Stimulated activated CD8-positive, alpha-beta memory T cell treated with anti-CD3 and anti-CD28 coated beads, Interleukin-2, amount 100 ng/mL, for 48 hours (primary cell): ENCODE data around the gene FBXO11.
"Not testable (repeated sequence)": the region's sequence is repeated elsewhere in the genome, so short reads cannot be mapped to it uniquely, and the experiment has no call there.

ENCODE experiments used
- DNase-seq, 2 donors: peaks; one replicate each; pipeline ENCODE4 v3.0.0-alpha.2; 2020; ENCODE audit warnings: low read depth in 2 of 2

Gene FBXO11

GRCh38 chr2:47906157-47907038, at the start of gene FBXO11:
TSS of gene FBXO11 (minus strand) at chr2:47906498. CDS start at chr2:47905720, 778 bp downstream.
- DNase-seq, result peak; percentile 83 to 88

DNA sequence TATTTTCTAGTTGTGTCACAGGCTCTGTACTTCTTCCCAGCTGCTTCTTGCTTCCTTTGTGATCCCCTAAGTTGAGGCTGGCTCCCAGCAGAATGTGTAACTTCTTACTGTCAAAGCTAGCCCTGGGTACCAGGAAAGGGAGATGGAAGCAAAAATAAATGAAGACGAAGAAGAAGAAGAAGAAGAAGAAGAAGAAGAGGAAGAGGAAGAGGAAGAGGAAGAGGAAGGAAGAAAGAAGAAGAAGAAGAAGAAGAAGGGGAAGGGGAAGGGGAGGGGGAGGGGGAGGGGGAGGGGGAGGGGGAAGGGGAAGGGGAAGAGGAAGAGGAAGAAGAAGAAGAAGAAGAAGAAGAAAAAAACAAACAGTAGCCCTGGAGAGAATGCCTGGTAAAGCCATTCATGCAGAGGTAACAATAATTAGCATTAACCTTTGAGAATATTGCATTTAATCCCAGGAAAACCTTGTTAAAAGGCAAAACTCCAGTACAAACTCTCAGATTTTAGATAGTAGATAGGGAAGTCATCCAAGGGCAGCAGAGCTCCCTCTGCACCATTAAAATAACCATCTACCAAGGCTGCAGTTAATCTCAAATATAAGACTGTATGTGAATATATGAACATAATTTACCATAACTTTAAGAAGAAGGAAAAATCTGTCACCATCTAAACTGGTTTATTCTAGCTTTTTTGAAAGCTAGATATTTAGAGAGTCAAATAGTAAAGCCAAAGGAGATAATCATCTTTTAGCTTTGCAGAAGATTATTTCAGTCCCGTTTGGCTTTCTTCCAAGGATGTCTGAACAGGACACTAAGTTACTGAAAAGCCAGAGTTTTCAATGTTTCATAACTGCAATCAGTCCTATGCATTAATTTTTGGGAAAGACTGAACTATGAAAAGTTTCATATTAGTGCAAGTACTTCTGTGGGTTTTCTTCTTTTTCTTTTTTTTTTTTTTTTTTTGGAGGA, 44.3 kb upstream of the FBXO11 start:
- no peak for DNase-seq

DNA sequence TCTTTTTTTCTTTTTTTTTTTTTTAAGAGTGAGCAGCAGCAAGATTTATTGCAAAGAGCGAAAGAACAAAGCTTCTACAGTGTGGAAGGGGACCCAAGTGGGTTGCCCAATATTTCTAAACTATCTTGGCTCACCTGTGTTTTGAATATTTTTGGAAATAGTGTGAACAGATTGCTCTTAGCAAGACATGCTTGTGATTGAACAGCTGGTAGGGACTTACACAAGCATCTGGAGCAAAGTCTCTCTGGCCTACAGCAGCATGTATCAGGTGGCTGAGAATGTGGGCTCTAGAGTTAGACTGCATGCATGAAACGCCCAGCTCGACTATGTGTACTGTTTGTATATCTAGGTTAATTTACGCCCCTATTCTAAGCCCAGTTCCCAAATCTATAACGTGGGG, 40.3 kb upstream of the FBXO11 start:
- no peak for DNase-seq

DNA sequence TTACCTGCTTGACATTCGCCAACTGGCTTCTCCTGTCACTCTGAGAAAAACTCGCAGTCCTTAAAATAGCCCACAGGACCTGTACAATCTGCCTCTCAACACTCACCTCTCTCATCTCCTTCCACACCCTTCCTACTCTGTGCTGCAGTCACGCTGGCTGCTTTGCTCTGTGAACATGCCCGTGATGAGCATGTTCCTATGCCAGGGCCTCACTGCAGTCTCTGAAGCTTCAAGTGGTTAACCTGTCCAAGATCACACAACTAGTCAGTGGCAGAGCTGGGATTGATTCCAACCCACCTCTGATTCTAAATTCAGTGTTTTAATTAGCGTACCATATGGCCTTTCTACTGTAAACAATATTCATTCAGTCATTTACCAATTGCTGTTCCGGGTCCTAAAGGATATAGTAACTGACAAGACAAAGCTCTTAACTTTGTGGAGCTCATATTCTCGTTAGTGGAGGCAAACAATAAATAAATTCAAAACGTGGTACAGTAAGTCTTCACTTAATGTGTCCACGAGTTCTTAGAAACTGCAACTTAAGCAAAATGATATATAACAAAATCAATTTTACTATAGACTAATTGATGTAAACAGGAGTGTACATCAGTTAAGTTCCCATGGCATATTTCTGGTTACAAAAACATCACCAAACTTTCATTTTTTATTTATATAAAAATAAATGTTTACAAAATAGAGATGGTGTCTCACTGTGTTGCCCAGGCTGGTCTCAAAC, 38.9 kb upstream of the FBXO11 start:
- DNase-seq, result no peak

GRCh38 chr2:47941936-47942335, 35.6 kb upstream of the FBXO11 start:
- DNase-seq, result no peak

DNA sequence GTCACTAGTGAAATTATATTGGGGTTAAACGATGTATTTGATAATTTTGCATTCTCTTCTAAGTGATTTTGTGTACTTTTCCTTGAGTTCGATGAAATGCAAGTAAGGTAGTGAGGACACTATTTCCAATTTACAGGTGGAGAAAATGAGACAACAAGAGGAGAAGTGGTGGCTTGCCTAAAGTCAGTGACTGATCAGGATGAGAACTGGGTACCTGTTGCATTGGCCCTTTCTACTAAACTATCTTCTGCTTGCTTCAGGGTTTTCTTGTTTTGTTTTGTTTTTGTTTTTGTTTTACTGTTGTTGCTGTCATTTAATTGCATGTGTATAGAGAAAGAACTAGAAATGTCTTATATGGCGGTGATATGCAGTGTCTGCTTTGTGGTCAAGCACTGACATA, 31.4 kb upstream of the FBXO11 start:
- DNase-seq, result no peak

- DNase-seq, result no peak
Measured at GRCh38 chr2:47935071-47935470, 28.8 kb upstream of the FBXO11 start.

- no peak for DNase-seq
Measured at GRCh38 chr2:47918043-47918442, 11.7 kb upstream of the FBXO11 start.

- DNase-seq, result no peak
Measured at GRCh38 chr2:47917276-47917961, 11.1 kb upstream of the FBXO11 start.

DNA sequence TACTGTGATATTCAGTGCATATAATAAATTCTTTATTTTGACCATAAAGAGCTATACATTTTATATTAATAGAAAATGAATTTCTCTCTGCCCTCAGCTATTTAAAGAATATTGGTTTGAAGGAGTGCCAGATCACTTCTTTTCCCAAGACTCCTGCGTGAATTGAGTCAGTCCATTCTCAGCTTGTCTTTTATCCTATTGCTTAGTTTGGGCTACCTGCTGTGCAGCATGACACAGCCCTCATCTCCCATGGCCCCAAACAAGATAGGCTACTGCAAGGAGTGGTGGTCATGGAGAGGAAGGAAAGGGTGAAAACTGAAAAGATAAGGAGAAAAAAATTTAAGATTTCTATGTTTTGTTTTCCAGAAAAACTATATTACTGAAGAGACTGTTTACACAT, 10.1 kb upstream of the FBXO11 start:
- DNase-seq, result no peak

DNA sequence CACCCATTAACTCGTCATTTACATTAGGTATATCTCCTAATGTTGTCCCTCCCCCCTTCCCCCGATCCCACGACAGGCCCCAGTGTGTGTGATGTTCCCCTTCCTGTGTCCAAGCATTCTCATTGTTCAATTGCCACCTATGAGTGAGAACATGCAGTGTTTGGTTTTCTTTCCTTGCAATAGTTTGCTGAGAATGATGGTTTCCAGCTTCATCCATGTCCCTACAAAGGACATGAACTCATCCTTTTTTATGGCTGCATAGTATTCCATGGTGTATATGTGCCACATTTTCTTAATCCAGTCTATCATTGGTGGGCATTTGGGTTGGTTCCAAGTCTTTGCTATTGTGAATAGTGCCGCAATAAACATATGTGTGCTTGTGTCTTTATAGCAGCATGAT, 4.4 kb upstream of the FBXO11 start:
- not testable (repeated sequence) for DNase-seq

DNA sequence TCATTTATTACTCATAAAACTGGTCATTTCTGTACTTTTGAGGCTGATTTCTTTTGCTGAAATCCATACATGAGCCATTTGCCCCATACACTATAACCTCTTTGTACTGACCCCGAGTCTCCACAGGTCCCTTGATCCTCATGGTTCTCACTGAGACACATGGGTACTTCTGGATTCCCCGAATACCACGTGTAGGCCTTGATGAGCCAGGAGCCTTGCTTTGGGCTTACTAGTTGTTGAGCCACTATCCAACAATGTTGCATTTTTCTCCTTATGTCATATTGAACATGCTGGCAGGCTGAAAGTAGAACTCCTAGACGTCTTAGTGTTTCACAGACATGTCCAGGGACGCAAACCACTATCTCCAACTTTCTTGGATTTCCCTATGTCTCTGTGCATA, 2.4 kb upstream of the FBXO11 start:
- no peak for DNase-seq

DNA sequence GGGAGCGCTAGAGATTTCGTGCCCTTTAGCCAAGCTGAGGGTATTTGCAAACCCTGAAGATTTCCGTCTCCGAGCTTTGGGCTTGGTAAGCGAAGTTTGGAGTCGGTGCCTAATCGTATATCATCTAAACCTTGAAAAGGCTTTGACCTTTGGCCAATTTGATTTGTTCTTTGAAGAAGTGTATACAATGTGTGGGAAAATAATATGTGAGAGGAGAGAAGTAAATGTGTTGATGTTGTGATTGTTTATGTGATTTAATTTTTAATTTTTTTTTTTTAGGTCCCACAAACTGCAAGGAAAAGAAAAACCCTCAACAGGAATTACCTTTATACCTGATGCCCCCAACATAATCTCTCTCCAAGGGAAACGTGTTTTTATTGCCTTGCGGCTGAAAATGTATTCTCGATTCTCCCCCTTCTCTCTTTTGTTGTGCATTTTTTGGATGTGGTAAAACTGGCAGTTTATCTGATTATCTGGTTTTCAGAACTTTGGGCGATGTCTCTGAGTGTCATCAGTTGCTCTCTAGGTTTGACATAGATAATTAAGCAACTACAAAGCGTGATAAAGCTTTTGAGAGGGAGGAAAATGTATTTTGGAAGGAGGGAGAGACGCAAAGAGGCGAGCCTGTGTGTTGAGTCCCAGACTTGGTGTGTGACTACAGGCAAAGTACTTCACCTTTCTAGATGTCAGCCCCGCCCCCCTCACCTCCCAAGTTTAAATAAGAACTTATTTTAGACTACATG, 912 bp upstream of the FBXO11 start:
- no peak for DNase-seq

- DNase-seq, result peak; percentile 37 to 43
Measured at GRCh38 chr2:47905386-47906156, 727 bp downstream of the FBXO11 start.

DNA sequence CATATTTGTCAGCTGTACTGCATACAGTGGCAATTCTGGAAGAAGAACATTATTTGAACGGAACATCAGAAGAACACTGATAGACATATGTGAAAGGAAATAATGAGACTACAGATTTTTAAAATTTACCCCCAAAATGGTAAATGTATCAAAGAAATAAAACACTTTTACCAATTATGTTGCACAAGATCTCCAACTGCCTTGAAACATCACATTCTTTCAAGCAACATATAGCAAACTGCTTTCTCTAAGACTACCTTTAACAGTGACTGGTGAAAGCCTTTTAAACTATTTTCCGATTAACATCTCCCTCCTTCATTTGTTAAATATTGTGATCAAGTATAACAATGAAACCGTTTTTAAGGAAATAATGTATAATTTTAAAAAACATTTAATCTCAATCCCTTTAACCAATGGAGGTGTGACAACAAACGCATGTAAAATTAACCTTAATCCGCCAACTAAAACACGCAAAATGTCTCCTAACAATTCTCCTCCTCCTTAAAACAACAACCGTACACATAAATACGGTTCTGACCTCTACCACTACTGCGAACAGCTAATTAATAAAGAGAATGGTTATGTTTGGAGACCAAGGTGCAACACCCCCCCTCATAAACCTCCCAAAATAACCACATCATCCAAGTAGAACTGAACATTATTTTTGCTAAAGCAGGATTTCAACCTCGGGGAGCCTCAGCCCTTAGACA, 2.4 kb downstream of the FBXO11 start:
- DNase-seq, result no peak

GRCh38 chr2:47901892-47902291, 4.4 kb downstream of the FBXO11 start:
- DNase-seq, result not testable (repeated sequence)

DNA sequence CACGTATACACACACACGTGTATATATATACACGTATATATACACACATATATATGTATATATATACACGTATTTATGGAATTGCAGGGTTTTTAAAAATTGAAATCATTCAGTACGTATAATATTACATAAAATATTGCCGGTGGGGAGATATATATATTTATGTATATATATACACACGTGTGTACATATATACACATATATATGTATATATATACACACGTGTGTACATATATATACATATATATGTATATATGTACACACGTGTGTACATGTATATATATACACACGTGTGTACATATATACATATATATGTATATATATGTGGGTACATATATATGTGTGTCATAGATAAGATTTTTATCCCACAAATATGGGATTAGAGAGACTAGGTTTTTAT, 5.4 kb downstream of the FBXO11 start:
- no peak for DNase-seq

DNA sequence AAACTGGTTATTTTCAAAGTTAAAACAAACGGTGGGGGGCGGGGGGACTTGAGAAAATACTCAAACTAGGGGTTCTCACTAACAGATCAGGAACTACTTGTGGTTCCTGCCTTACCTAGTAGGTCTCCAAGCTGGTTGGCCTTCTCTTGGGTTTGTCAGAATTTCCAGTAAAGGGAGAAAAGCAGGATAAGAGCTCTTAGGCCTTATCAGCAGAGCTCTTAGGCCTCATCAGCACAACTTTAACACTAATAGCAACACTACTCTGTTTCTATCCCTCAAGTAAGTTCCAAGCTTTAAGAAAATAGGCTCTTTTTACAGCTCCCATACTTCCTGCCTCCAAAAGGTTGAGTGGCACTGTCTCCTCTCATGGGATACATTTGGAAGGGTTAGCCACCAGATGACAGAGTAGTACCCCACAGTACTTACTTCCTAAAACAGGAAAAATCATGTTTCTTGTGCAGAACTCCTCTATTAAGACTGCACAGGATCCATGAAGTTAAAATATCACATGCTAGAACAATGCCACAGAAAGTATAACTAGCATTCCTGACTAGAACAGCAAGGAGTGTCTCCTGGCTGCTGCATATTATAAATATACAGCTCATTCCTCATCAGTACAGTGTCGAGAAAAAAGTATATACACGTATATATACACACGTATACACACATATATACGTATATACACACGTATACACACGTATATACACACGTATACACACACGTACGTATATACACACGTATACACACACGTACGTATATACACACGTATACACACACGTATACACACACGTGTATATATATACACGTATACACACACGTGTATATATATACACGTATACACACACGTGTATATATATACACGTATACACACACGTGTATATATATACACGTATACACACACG, 6.1 kb downstream of the FBXO11 start:
- DNase-seq, result no peak
